Activated T-cell treated with anti-CD3 and anti-CD28 coated beads, Interleukin-2, amount 50 U/mL, for 72 hours (primary cell): ENCODE measurements around the gene LENEP. TPM values are rescaled to one million over a fixed set of nuclear protein-coding genes. Genes with fewer than 3 reads are reported as not detected.
A peak's percentile ranks its signal among the peaks of the same experiment; 100 is the strongest.

ENCODE experiments used
- ATAC-seq, 2 donors: fragments of 150-1000 bp; cut with Tn5 transposase; replicated peaks in 1 of 2; 2 replicates each; pipeline ENCODE4 v1.10.0; 2021; ENCODE audit warnings: moderate library complexity in 2 of 2, mild to moderate bottlenecking in 1 of 2
- DNase-seq, 2 donors: peaks; one replicate each; pipeline ENCODE4 v3.0.0; 2021 to 2022; ENCODE audit warnings: mixed read lengths in 1 of 2
- H3K27ac Mint-ChIP-seq: one replicate; pipeline ENCODE4 v1.8.0; 2022; ENCODE audit warnings: mild to moderate bottlenecking, moderate library complexity, mixed read lengths
- H3K27me3 Mint-ChIP-seq: one replicate; pipeline ENCODE4 v1.8.0; 2022; ENCODE audit warnings: low read depth, mixed read lengths
- H3K36me3 Mint-ChIP-seq, 2 donors: one replicate each; pipeline ENCODE4 v1.8.0; 2022; ENCODE audit warnings: mixed read lengths in 2 of 2, mild to moderate bottlenecking in 1 of 2; ENCODE audit not compliant: insufficient read depth in 2 of 2
- H3K4me1 Mint-ChIP-seq: one replicate; pipeline ENCODE4 v1.8.0; 2022; ENCODE audit warnings: low read depth, mixed read lengths
- H3K4me3 Mint-ChIP-seq, 2 donors: one replicate each; pipeline ENCODE4 v1.8.0; 2022; ENCODE audit warnings: mild to moderate bottlenecking in 2 of 2, mixed read lengths in 2 of 2, moderate library complexity in 2 of 2
- H3K9me3 Mint-ChIP-seq, 2 donors: one replicate each; pipeline ENCODE4 v1.8.0; 2022; ENCODE audit warnings: mixed read lengths in 2 of 2
- total RNA-seq, 2 donors: library from RNA; stranded (reverse); gene quantifications; one replicate each; pipeline ENCODE4 v1.2.3, GENCODE V29; 2022

Gene LENEP
- total RNA-seq, 2 donors from 2014 or later, result 0.65 to 2.3 TPM

DNA sequence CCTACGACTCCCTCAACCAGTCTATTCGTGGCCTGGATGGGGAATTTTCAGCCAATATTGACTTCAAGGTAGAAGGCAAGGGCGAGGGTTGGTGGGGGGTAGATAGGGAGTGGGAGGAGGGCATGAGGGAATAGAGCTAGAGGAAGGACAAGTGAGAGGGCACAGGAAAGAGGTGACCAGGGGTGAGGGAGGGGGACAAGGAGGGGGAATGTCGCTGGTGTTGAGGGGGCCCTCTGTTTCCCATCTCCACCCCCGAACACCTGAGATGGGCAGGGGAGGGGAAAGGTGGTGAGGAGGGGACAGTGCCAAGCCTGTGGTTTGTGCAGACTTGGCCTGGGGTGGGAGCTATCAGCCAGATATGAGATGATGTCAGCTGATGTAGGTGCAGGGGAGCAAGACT lies 49.4 kb downstream of the LENEP start:
- H3K27ac Mint-ChIP-seq, result no peak overlapping the region
- peaks cover 10% of the 10 kb centered on the region for H3K4me1 Mint-ChIP-seq
- no peaks in the 10 kb centered on the region for H3K36me3 Mint-ChIP-seq
- H3K9me3 Mint-ChIP-seq, result no peaks in the 10 kb centered on the region
- no peaks in the 10 kb centered on the region for H3K27me3 Mint-ChIP-seq
- no peak for ATAC-seq
- no peak for DNase-seq
- H3K4me3 Mint-ChIP-seq, result no peak overlapping the region

DNA sequence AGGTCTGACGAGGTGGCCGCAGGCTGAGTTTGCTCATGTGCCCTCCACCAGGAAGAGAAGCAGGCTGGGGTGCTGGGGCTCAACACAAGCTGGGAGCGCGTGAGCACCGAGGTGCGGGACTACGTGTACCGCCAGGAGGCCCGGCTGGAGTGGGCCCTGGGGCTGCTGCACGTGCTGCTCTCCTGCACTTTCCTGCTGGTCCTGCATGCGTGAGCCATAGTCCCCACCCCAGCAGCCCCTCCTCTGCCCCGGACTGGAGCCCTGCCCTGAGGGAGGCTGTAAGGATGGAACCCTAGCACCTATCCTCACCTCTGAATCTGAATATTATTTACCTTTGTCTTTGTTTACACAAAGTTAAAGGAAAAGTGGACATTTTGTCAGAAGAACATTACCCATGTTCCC lies 49.9 kb downstream of the LENEP start:
- no peaks in the 10 kb centered on the region for H3K9me3 Mint-ChIP-seq
- DNase-seq (no peak), ATAC-seq (no peak)
- no peaks in the 10 kb centered on the region for H3K27me3 Mint-ChIP-seq
- no peaks in the 10 kb centered on the region for H3K36me3 Mint-ChIP-seq
- H3K4me1 Mint-ChIP-seq, result peaks cover 10% of the 10 kb centered on the region
- no peak overlapping the region for H3K27ac Mint-ChIP-seq
- H3K4me3 Mint-ChIP-seq, result no peak overlapping the region

DNA sequence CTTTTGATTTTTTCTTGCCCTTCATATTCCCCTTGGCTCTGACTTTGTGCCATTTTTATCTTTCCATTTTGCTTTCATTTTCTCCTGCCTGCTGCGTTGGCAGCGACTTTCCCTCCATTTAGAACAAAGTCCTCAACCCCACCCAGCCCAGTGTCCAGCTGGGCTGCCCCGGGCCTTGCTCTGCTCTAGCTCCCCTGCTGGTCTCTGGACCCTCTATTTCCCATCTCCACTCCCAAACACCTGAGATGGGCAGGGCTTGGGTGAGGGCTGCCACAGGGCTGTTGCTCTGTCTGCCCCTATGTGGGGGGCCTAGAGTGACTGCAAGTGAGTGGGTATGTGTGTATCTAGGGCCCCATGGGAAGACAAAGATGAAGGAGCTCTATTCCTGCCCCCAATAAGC lies 50.4 kb downstream of the LENEP start:
- no peaks in the 10 kb centered on the region for H3K36me3 Mint-ChIP-seq
- DNase-seq (no peak), ATAC-seq (no peak)
- peaks cover 10% of the 10 kb centered on the region for H3K4me1 Mint-ChIP-seq
- H3K9me3 Mint-ChIP-seq, result no peaks in the 10 kb centered on the region
- peak overlapping the region; percentile 6 for H3K27ac Mint-ChIP-seq
- no peak overlapping the region for H3K4me3 Mint-ChIP-seq
- H3K27me3 Mint-ChIP-seq, result no peaks in the 10 kb centered on the region

Other genes with a start within 250 kb of the LENEP start
- under 1 TPM; 0.10 to 0.42 TPM for gene KCNN3, start 123.3 kb upstream of the LENEP start, total RNA-seq
- gene PMVK, start 56.9 kb upstream of the LENEP start, total RNA-seq, result 10 to 100 TPM; 32.4 to 34.6 TPM
- 10 to 100 TPM; 28.0 to 48.0 TPM for gene PBXIP1, start 37.5 kb upstream of the LENEP start, total RNA-seq
- 10 to 100 TPM; 43.6 to 45.3 TPM for gene PYGO2, start 31.8 kb upstream of the LENEP start, total RNA-seq
- 10 to 100 TPM; 55.8 to 58.6 TPM for gene SHC1, start 22.8 kb upstream of the LENEP start, total RNA-seq
- gene CKS1B, start 18.9 kb upstream of the LENEP start, total RNA-seq, result 100 to 1,000 TPM; 251 to 304 TPM
- 10 to 100 TPM; 45.5 to 55.1 TPM for gene FLAD1, start 10.2 kb upstream of the LENEP start, total RNA-seq
- gene ZBTB7B, start 9.2 kb downstream of the LENEP start, total RNA-seq, result 100 to 1,000 TPM; 129 to 141 TPM
- gene DCST2, start 40.2 kb downstream of the LENEP start, total RNA-seq, result 1 to 10 TPM; 1.1 to 1.4 TPM
- under 1 TPM in 1 of 2 donors, not detected in 1; 0.10 TPM for gene DCST1, start 40.2 kb downstream of the LENEP start, total RNA-seq
- gene ADAM15, start 57.7 kb downstream of the LENEP start, total RNA-seq, result 10 to 100 TPM; 40.8 to 42.1 TPM
- gene EFNA4, start 70.2 kb downstream of the LENEP start, total RNA-seq, result 1 to 10 TPM; 3.4 to 4.0 TPM
- gene EFNA3, start 85.3 kb downstream of the LENEP start, total RNA-seq, result 1 to 10 TPM; 4.1 to 4.7 TPM
- gene EFNA1, start 134.3 kb downstream of the LENEP start, total RNA-seq, result 1 to 10 TPM in 1 of 2 donors, under 1 TPM in 1; 1.00 to 1.4 TPM
- gene SLC50A1, start 142.3 kb downstream of the LENEP start, total RNA-seq, result 10 to 100 TPM; 65.0 to 66.3 TPM
- gene DPM3, start 146.9 kb downstream of the LENEP start, total RNA-seq, result 10 to 100 TPM; 49.4 to 58.9 TPM
- gene KRTCAP2, start 179.7 kb downstream of the LENEP start, total RNA-seq, result 100 to 1,000 TPM; 199 to 203 TPM
- gene TRIM46, start 180.3 kb downstream of the LENEP start, total RNA-seq, result 1 to 10 TPM; 8.6 to 9.8 TPM
- 10 to 100 TPM; 24.7 to 28.7 TPM for gene THBS3, start 214.3 kb downstream of the LENEP start, total RNA-seq
- 10 to 100 TPM; 25.5 to 27.4 TPM for gene MTX1, start 215.1 kb downstream of the LENEP start, total RNA-seq